Astrocyte (in vitro differentiated cells and primary cell): ENCODE results near the gene IWS1.

Experiments used
- EZH2 ChIP-seq: IDR thresholded peaks from 2 replicates; pipeline ENCODE4 v1.6.1; 2012; ENCODE audit warnings: mild to moderate bottlenecking, low read length, inconsistent platforms; ENCODE audit not compliant: insufficient read depth
- TF ChIP-seq, protein P1 (sequence below): IDR thresholded peaks from 2 replicates; pipeline ENCODE4 v1.5.1; 2011; ENCODE audit warnings: low read depth, mild to moderate bottlenecking, inconsistent platforms, low read length, moderate library complexity; ENCODE audit not compliant: insufficient read depth

DNA sequence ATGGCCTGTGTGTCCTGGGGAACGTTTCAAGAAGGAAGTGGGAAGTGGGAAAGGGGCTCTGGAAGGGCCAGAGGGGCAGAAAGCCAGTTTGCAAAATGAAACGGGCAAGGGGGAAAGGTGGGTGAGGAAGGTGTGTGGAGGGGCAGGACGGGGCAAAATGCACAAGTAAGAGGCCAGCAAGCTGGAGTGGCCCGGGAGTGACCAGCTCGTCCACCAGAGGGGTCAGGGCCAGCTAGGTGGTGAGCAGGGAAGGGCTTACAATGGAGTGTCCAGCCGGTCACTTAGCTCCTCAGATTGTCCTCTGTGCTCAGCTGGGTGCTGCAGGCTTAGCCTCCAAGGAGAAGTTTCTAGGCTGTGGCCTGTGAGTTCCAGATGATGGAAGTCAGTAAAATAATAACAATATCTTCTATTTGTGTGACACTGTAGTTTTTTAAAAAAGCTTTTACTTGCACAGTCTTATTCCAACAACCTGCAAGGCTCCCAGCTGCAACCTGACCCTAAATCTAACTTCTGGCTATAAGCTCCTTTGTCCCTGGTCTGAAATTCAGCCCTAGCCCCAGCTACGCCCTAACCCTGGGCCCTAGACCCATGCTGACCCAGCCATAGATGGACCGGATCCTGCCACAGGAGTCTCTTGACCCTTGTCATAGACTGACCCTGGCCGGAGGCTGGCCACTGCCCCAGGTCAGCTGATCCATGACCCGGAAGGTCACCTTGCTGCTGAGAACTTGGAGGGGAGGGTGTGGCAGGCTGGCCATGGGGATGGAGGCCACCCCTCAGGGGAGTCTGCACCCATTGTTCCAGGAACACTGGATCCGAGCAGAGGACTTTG is 38.4 kb upstream of the IWS1 start:
- no peak for TF ChIP-seq EZH2
- TF ChIP-seq, protein P1, sequence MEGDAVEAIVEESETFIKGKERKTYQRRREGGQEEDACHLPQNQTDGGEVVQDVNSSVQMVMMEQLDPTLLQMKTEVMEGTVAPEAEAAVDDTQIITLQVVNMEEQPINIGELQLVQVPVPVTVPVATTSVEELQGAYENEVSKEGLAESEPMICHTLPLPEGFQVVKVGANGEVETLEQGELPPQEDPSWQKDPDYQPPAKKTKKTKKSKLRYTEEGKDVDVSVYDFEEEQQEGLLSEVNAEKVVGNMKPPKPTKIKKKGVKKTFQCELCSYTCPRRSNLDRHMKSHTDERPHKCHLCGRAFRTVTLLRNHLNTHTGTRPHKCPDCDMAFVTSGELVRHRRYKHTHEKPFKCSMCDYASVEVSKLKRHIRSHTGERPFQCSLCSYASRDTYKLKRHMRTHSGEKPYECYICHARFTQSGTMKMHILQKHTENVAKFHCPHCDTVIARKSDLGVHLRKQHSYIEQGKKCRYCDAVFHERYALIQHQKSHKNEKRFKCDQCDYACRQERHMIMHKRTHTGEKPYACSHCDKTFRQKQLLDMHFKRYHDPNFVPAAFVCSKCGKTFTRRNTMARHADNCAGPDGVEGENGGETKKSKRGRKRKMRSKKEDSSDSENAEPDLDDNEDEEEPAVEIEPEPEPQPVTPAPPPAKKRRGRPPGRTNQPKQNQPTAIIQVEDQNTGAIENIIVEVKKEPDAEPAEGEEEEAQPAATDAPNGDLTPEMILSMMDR: no peak
